ENCODE data around the gene FAM53A. TPM values are rescaled to one million over a fixed set of nuclear protein-coding genes. Genes with fewer than 3 reads are reported as not detected.

FAM53A gene
- total RNA-seq, 5 donors from 2014 or later (not counting 1 experiment from before 2014, with no cell fraction given) = 1.4 to 3.0 (median 1.9) TPM

GRCh38 chr4:1635464-1635863 is 48.6 kb downstream of the FAM53A start:
- no peak overlapping the region for H3K4me3 Mint-ChIP-seq
- Histone ChIP-seq H3K27ac (ENCODE audit: low read length) (no peak overlapping the region), H3K27me3 (replicated peaks in 1 of 2; ENCODE audit: control insufficient read depth in 2 of 2, extremely low read depth in 1 of 2, insufficient read depth in 2 of 2, low read length in 1 of 2) (peaks cover 0 to 36% of the 10 kb centered on the region in 2 experiments), H3K36me3 (ENCODE audit: control insufficient read depth in 2 of 2, extremely low read depth in 1 of 2, insufficient read depth in 1 of 2, low read length in 1 of 2) (no peaks in the 10 kb centered on the region), H3K9me3 (no peaks in the 10 kb centered on the region), H3K4me3 (ENCODE audit: control insufficient read depth in 1 of 2, extremely low read depth in 1 of 2, low read length in 1 of 2) (no peak overlapping the region), H3K4me1 (ENCODE audit: control insufficient read depth in 1 of 2, extremely low read depth in 1 of 2, insufficient read depth in 2 of 2, low read length in 2 of 2) (no peaks in the 10 kb centered on the region)
- H3K4me1 Mint-ChIP-seq = no peaks in the 10 kb centered on the region
- WGBS (ENCODE audit: insufficient coverage) = 100% methylated on average over 1 of the region's 7 CpGs
- ChIA-PET POLR2A (interaction anchor here in 1 of 2 donors (0.6 kb wide), 1 partner anchor 27 kb away, joined by 3 read pairs; no protein-coding TSS in a partner anchor), CTCF (interaction anchor here in 1 of 2 donors (0.7 kb wide), 1 partner anchor 34 kb away, joined by 6 read pairs; no protein-coding TSS in a partner anchor)
- no peak overlapping the region for H3K27ac Mint-ChIP-seq
- H3K36me3 Mint-ChIP-seq = no peaks in the 10 kb centered on the region
- no peaks in the 10 kb centered on the region for H3K9me3 Mint-ChIP-seq
- DNase-seq (no peak), ATAC-seq (replicated peaks in 1 of 4) (no peak)
- H3K27me3 Mint-ChIP-seq = peaks cover 0 to 2% of the 10 kb centered on the region in 2 donors

GRCh38 chr4:1633993-1634392 is 50.1 kb downstream of the FAM53A start:
- no peak overlapping the region for H3K4me3 ChIP-seq (ENCODE audit: control insufficient read depth in 1 of 2, extremely low read depth in 1 of 2, low read length in 1 of 2)
- CTCF ChIA-PET = no interaction called here
- H3K9me3 ChIP-seq = no peaks in the 10 kb centered on the region
- DNase-seq (no peak), ATAC-seq (replicated peaks in 1 of 4) (no peak)
- H3K27ac ChIP-seq (ENCODE audit: low read length) = no peak overlapping the region
- no peaks in the 10 kb centered on the region for H3K9me3 Mint-ChIP-seq
- WGBS (ENCODE audit: insufficient coverage) = 60% methylated on average over 6 of the region's 7 CpGs
- no peaks in the 10 kb centered on the region for H3K4me1 Mint-ChIP-seq
- no peak overlapping the region for H3K4me3 Mint-ChIP-seq
- peaks cover 0 to 49% of the 10 kb centered on the region in 2 experiments for H3K27me3 ChIP-seq (replicated peaks in 1 of 2; ENCODE audit: control insufficient read depth in 2 of 2, extremely low read depth in 1 of 2, insufficient read depth in 2 of 2, low read length in 1 of 2)
- H3K36me3 Mint-ChIP-seq = no peaks in the 10 kb centered on the region
- no peak overlapping the region for H3K27ac Mint-ChIP-seq
- peaks cover 0 to 2% of the 10 kb centered on the region in 2 donors for H3K27me3 Mint-ChIP-seq
- POLR2A ChIA-PET = no interaction called here
- H3K4me1 ChIP-seq (ENCODE audit: control insufficient read depth in 1 of 2, extremely low read depth in 1 of 2, insufficient read depth in 2 of 2, low read length in 2 of 2) = peaks cover 0 to 6% of the 10 kb centered on the region in 2 experiments
- no peaks in the 10 kb centered on the region for H3K36me3 ChIP-seq (ENCODE audit: control insufficient read depth in 2 of 2, extremely low read depth in 1 of 2, insufficient read depth in 1 of 2, low read length in 1 of 2)

- no peaks in the 10 kb centered on the region for H3K4me1 Mint-ChIP-seq
- DNase-seq (no peak), ATAC-seq (replicated peaks in 1 of 4) (no peak)
- Histone ChIP-seq H3K36me3 (ENCODE audit: control insufficient read depth in 2 of 2, extremely low read depth in 1 of 2, insufficient read depth in 1 of 2, low read length in 1 of 2) (no peaks in the 10 kb centered on the region), H3K9me3 (no peaks in the 10 kb centered on the region), H3K27me3 (replicated peaks in 1 of 2; ENCODE audit: control insufficient read depth in 2 of 2, extremely low read depth in 1 of 2, insufficient read depth in 2 of 2, low read length in 1 of 2) (peaks cover 0 to 43% of the 10 kb centered on the region in 2 experiments), H3K27ac (ENCODE audit: low read length) (no peak overlapping the region), H3K4me1 (ENCODE audit: control insufficient read depth in 1 of 2, extremely low read depth in 1 of 2, insufficient read depth in 2 of 2, low read length in 2 of 2) (peaks cover 0 to 9% of the 10 kb centered on the region in 2 experiments), H3K4me3 (ENCODE audit: control insufficient read depth in 1 of 2, extremely low read depth in 1 of 2, low read length in 1 of 2) (no peak overlapping the region)
- H3K9me3 Mint-ChIP-seq = no peaks in the 10 kb centered on the region
- no peaks in the 10 kb centered on the region for H3K36me3 Mint-ChIP-seq
- peaks cover 0 to 2% of the 10 kb centered on the region in 2 donors for H3K27me3 Mint-ChIP-seq
- no peak overlapping the region for H3K4me3 Mint-ChIP-seq
- H3K27ac Mint-ChIP-seq = no peak overlapping the region
- 87% methylated on average over 29 of the region's 32 CpGs for WGBS (ENCODE audit: insufficient coverage)
- ChIA-PET POLR2A (no interaction called here), CTCF (interaction anchor here in 1 of 2 donors (0.6 kb wide), 1 partner anchor 14 kb away, joined by 3 read pairs; no protein-coding TSS in a partner anchor)
These were observed 51.7 kb downstream of the FAM53A start for GRCh38 chr4:1632109-1633104.

GRCh38 chr4:1631136-1631535 is 53.0 kb downstream of the FAM53A start:
- CTCF ChIA-PET = no interaction called here
- no peaks in the 10 kb centered on the region for H3K36me3 ChIP-seq (ENCODE audit: control insufficient read depth in 2 of 2, extremely low read depth in 1 of 2, insufficient read depth in 1 of 2, low read length in 1 of 2)
- POLR2A ChIA-PET = no interaction called here
- no peak for ATAC-seq (replicated peaks in 1 of 4)
- no peak for DNase-seq
- WGBS (ENCODE audit: insufficient coverage) = 92% methylated on average over 9 of the region's 9 CpGs
- H3K9me3 ChIP-seq = no peaks in the 10 kb centered on the region
- Mint-ChIP-seq H3K27me3 (peaks cover 0 to 2% of the 10 kb centered on the region in 2 donors), H3K4me1 (no peaks in the 10 kb centered on the region), H3K36me3 (no peaks in the 10 kb centered on the region), H3K9me3 (no peaks in the 10 kb centered on the region), H3K27ac (no peak overlapping the region), H3K4me3 (no peak overlapping the region)
- H3K27ac ChIP-seq (ENCODE audit: low read length) = no peak overlapping the region
- H3K4me1 ChIP-seq (ENCODE audit: control insufficient read depth in 1 of 2, extremely low read depth in 1 of 2, insufficient read depth in 2 of 2, low read length in 2 of 2) = peaks cover 0 to 9% of the 10 kb centered on the region in 2 experiments
- peaks cover 0 to 32% of the 10 kb centered on the region in 2 experiments for H3K27me3 ChIP-seq (replicated peaks in 1 of 2; ENCODE audit: control insufficient read depth in 2 of 2, extremely low read depth in 1 of 2, insufficient read depth in 2 of 2, low read length in 1 of 2)
- no peak overlapping the region for H3K4me3 ChIP-seq (ENCODE audit: control insufficient read depth in 1 of 2, extremely low read depth in 1 of 2, low read length in 1 of 2)

GRCh38 chr4:1630266-1630665 is 53.8 kb downstream of the FAM53A start:
- DNase-seq (no peak), ATAC-seq (replicated peaks in 1 of 4) (no peak)
- CTCF ChIA-PET = interaction anchor here in 1 of 2 donors (0.6 to 1.6 kb wide), 2 partner anchors 267 to 275 kb away, joined by 4 to 10 read pairs; no protein-coding TSS in a partner anchor
- peaks cover 0 to 9% of the 10 kb centered on the region in 2 experiments for H3K4me1 ChIP-seq (ENCODE audit: control insufficient read depth in 1 of 2, extremely low read depth in 1 of 2, insufficient read depth in 2 of 2, low read length in 2 of 2)
- POLR2A ChIA-PET = no interaction called here
- no peaks in the 10 kb centered on the region for H3K9me3 Mint-ChIP-seq
- H3K4me3 ChIP-seq (ENCODE audit: control insufficient read depth in 1 of 2, extremely low read depth in 1 of 2, low read length in 1 of 2) = no peak overlapping the region
- H3K36me3 ChIP-seq (ENCODE audit: control insufficient read depth in 2 of 2, extremely low read depth in 1 of 2, insufficient read depth in 1 of 2, low read length in 1 of 2) = no peaks in the 10 kb centered on the region
- H3K27me3 Mint-ChIP-seq = peaks cover 0 to 2% of the 10 kb centered on the region in 2 donors
- H3K27ac ChIP-seq (ENCODE audit: low read length) = no peak overlapping the region
- 94% methylated on average over 19 of the region's 19 CpGs for WGBS (ENCODE audit: insufficient coverage)
- no peaks in the 10 kb centered on the region for H3K9me3 ChIP-seq
- H3K36me3 Mint-ChIP-seq = no peaks in the 10 kb centered on the region
- peaks cover 0 to 31% of the 10 kb centered on the region in 2 experiments for H3K27me3 ChIP-seq (replicated peaks in 1 of 2; ENCODE audit: control insufficient read depth in 2 of 2, extremely low read depth in 1 of 2, insufficient read depth in 2 of 2, low read length in 1 of 2)
- H3K4me1 Mint-ChIP-seq = no peaks in the 10 kb centered on the region
- no peak overlapping the region for H3K4me3 Mint-ChIP-seq
- no peak overlapping the region for H3K27ac Mint-ChIP-seq

GRCh38 chr4:1629699-1630083 is 54.4 kb downstream of the FAM53A start:
- Histone ChIP-seq H3K36me3 (ENCODE audit: control insufficient read depth in 2 of 2, extremely low read depth in 1 of 2, insufficient read depth in 1 of 2, low read length in 1 of 2) (no peaks in the 10 kb centered on the region), H3K27ac (ENCODE audit: low read length) (no peak overlapping the region), H3K9me3 (no peaks in the 10 kb centered on the region), H3K4me1 (ENCODE audit: control insufficient read depth in 1 of 2, extremely low read depth in 1 of 2, insufficient read depth in 2 of 2, low read length in 2 of 2) (peaks cover 0 to 9% of the 10 kb centered on the region in 2 experiments), H3K27me3 (replicated peaks in 1 of 2; ENCODE audit: control insufficient read depth in 2 of 2, extremely low read depth in 1 of 2, insufficient read depth in 2 of 2, low read length in 1 of 2) (peaks cover 0 to 31% of the 10 kb centered on the region in 2 experiments), H3K4me3 (ENCODE audit: control insufficient read depth in 1 of 2, extremely low read depth in 1 of 2, low read length in 1 of 2) (no peak overlapping the region)
- no peak for DNase-seq
- ChIA-PET POLR2A (no interaction called here), CTCF (interaction anchor here in 1 of 2 donors (0.6 to 1.6 kb wide), 2 partner anchors 267 to 274 kb away, joined by 4 to 10 read pairs; no protein-coding TSS in a partner anchor)
- 78% methylated on average over 8 of the region's 10 CpGs for WGBS (ENCODE audit: insufficient coverage)
- no peak overlapping the region for H3K27ac Mint-ChIP-seq
- H3K36me3 Mint-ChIP-seq = no peaks in the 10 kb centered on the region
- H3K4me1 Mint-ChIP-seq = no peaks in the 10 kb centered on the region
- H3K9me3 Mint-ChIP-seq = no peaks in the 10 kb centered on the region
- ATAC-seq (replicated peaks in 1 of 4) = no peak
- no peak overlapping the region for H3K4me3 Mint-ChIP-seq
- peaks cover 0 to 2% of the 10 kb centered on the region in 2 donors for H3K27me3 Mint-ChIP-seq
